A673 (cell line): Measurements from ENCODE around the gene WDPCP.

Experiments used
- CTCF ChIP-seq: fragments of 300-800, 200-600 bp; sonication (generic); conservative IDR thresholded peaks from 2 replicates; pipeline ENCODE4 v1.5.1; 2017; ENCODE audit warnings: low read depth, mild to moderate bottlenecking, antibody characterized with exemption, low read length, moderate library complexity, mixed read lengths
- EZH2 ChIP-seq: fragments of 200-600 bp; sonication (generic); IDR thresholded peaks from 2 replicates; pipeline ENCODE4 v1.6.1; 2017; ENCODE audit warnings: borderline replicate concordance, low read depth, mild to moderate bottlenecking, mixed read lengths, antibody characterized with exemption, low read length; ENCODE audit not compliant: poor library complexity, severe bottlenecking

- TF ChIP-seq CTCF = no peak
- TF ChIP-seq EZH2 = no peak
Measured at GRCh38 chr2:63444565-63445288, 143.6 kb downstream of the WDPCP start.
